Frontal cortex (tissue), 4 donors: ENCODE data around the gene STARD8. TPM values are rescaled to one million over a fixed set of nuclear protein-coding genes. Genes with fewer than 3 reads are reported as not detected.
"Not testable (repeated sequence)": the region's sequence is repeated elsewhere in the genome, so short reads cannot be mapped to it uniquely, and the experiment has no call there.

ENCODE experiments used
- DNase-seq, 2 donors: peaks; one replicate each; pipeline ENCODE4 v3.0.0; 2012; ENCODE audit warnings: low spot score in 2 of 2
- FAIRE-seq: peaks from 2 replicates; lab custom pipeline; 2012; peaks lifted over from hg19 to GRCh38; lab: Jason Lieb, UNC
- total RNA-seq: library from RNA; depleted of rRNA; stranded (reverse); fragments of >200 nt; gene quantifications from one replicate; pipeline ENCODE4 v1.2.3, GENCODE V29; 2014
- donor health status: control.
- donor health status: control.
- donor health status: control.

STARD8 gene
- total RNA-seq, 1 donor from 2014 or later = 1.6 TPM

GRCh38 chrX:68727696-68728095 lies 80.2 kb downstream of the STARD8 start:
- FAIRE-seq (no peak), DNase-seq (no peak)

- DNase-seq (no peak), FAIRE-seq (no peak)
Measured at GRCh38 chrX:68728186-68728585, 80.7 kb downstream of the STARD8 start.

DNA sequence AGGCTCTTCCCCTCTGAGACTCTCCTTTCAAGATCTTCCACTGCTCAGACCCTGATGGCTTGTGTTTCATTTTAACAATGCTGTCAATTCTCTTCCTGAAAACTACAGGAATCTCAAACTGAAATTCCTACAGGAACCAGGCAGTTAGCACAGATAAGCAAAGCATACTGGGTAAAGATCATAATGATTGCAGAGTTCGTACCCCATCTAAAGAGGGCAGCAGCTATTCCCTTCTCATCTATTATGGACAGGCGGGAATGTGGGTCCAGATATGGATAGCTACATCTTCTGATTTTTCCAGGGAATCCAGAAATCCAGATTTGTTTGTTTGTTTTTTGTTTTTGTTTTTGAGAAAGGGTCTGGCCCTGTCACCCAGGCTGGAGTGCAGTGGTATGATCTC lies 83.8 kb downstream of the STARD8 start:
- no peak for FAIRE-seq

DNA sequence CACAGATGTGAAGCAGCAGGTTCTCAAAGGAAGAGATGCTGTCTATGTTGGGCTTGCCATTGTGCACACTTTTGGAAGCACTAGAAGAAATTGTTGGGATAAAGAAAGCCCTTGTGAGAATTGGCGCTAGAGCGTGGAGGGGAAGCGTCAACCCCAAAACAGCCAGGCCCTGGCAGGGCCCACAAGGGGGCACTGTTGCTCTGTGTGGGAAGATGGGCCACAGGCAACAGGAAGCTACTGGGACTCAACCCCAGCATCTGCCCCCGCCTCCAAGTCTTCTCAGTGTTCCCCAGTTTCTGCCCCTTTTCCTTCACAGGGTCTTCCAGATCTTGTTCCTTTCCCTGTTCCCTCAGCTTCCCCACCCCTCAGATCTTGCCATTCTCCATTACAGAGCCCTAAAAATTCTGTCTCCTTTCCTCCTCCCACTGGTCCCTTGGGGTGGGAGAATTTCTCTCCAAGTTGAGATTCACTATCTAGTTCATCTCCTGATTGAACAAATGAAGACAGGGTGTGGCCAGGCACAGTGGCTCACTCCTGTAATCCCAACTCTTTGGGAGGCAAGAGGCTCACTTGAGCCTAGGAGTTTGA lies 85.5 kb downstream of the STARD8 start:
- DNase-seq = no peak
- no peak for FAIRE-seq

More for the DNA sequence above, 83.8 kb downstream of the STARD8 start:
- DNase-seq = no peak

GRCh38 chrX:68735266-68735665 lies 87.8 kb downstream of the STARD8 start:
- FAIRE-seq = no peak
- DNase-seq = no peak

DNA sequence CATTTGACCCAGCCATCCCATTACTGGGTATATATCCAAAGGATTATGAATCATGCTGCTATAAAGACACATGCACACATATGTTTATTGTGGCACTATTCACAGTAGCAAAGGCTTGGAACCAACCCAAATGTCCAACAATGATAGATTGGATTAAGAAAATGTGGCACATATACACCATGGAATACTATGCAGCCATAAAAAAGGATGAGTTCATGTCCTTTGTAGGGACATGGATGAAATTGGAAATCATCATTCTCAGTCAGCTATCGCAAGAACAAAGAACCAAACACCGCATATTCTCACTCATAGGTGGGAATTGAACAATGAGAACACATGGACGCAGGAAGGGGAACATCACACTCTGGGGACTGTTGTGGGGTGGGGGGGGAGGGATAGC lies 94.4 kb downstream of the STARD8 start:
- not testable (repeated sequence) for DNase-seq, FAIRE-seq

DNA sequence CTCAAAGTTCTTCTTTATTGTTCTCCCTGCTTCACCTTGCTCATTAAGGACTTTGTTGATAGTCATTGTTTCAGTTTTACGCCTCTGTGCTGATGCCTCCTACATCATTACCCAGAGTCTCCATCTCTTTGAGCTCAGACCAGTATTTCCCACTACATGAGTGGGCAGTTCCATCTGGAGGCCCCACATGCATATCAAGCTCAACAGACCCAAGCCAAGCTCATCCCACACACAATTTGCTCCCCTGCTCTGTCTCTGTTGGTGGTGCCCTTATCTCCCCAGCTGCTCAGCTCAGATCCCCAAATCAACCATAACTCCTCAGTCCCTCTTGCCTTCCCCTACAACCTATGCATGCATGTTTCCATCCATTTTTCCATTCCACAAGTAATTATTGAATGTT lies 96.3 kb downstream of the STARD8 start:
- FAIRE-seq (no peak), DNase-seq (no peak)

- no peak for FAIRE-seq
Measured at GRCh38 chrX:68746988-68747387, 99.5 kb downstream of the STARD8 start.

GRCh38 chrX:68748030-68748429 lies 100.6 kb downstream of the STARD8 start:
- DNase-seq = no peak
- no peak for FAIRE-seq

More at GRCh38 chrX:68746988-68747387, 99.5 kb downstream of the STARD8 start:
- DNase-seq = no peak

DNA sequence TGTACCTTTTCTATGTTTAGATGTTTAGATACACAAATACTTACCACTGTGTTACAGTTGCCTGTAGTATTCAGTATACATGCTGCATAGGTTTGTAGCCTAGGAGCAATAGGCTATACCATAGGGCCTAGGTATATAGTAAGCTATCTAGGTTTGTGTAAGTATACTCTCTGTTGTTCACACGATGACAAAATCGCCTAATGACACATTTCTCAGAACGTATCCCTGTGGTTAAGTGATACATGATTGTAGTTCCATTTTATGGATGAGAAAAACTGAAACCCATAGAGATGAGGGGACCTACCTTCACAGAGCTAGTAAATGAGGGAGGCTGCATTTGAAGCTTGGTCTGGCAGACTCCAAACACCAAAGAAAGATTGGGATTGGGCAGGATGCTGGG lies 102.0 kb downstream of the STARD8 start:
- FAIRE-seq = no peak

DNA sequence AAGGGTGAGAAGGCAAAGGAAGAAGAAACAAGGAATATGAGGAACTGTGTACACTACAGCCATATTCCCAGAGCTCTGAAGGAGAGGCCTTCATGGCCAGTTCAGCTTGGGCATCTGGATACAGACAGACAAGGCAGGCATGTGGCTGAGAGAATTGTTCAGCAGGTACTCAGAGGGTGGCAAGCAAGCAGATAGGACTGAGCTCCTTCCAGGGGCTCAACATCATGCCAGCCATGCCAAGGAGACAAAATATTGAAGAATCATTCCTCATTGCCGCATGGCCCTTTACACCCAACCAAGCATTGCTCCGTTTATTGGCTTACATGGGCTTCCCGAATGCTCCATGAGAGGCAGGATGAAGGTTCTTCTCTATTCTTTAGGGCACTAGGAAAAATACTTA lies 102.8 kb downstream of the STARD8 start:
- no peak for FAIRE-seq
- no peak for DNase-seq

More for the DNA sequence above, 102.0 kb downstream of the STARD8 start:
- no peak for DNase-seq

- no peak for DNase-seq
- FAIRE-seq = no peak
Measured at GRCh38 chrX:68751372-68751771, 103.9 kb downstream of the STARD8 start.

- FAIRE-seq (no peak), DNase-seq (no peak)
Measured at GRCh38 chrX:68753218-68753617, 105.8 kb downstream of the STARD8 start.

DNA sequence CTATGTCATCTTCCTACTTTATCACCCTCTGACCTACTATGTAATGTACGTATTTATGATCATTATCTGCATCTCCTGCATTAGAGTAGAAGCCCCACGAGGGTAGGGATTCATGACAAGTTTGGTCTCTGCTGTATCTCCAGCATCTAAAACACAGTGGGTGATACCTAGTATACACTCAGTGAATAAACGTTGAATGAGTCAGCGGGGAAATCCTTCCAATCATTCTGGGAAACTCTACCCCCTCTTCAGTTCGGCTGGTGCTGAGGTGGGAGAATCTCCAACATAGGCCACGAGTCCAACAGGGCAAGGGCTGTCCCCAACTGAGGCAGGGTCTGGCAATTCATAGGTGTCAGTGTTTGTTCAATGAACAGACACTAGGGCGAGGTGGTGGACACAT lies 106.9 kb downstream of the STARD8 start:
- DNase-seq = no peak
- FAIRE-seq = no peak

GRCh38 chrX:68755616-68756125 lies 108.2 kb downstream of the STARD8 start:
- DNase-seq = no peak
- FAIRE-seq = no peak

DNA sequence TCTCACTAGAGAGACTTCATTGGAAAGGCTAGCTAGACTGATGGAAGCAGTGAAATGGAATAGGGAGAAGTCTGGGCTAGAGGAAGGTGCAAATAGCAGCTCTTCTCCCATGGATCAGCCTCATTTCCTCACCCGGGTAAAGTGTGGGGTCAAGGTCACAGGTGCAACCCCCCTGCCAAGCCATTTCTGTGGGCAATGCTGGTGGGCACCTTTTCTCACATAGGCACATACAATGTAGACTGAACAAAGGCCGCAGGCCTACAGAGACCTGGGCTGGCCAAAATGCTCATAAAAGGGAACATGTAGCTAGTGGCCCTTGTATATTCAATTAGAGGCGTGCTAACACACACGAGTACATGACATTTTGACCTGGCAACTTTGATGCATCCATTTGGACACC lies 109.9 kb downstream of the STARD8 start:
- DNase-seq (no peak), FAIRE-seq (no peak)

- FAIRE-seq = no peak
- no peak for DNase-seq
Measured at GRCh38 chrX:68757731-68758130, 110.3 kb downstream of the STARD8 start.

- FAIRE-seq = no peak
- DNase-seq = no peak
Measured at GRCh38 chrX:68758671-68759070, 111.2 kb downstream of the STARD8 start.

DNA sequence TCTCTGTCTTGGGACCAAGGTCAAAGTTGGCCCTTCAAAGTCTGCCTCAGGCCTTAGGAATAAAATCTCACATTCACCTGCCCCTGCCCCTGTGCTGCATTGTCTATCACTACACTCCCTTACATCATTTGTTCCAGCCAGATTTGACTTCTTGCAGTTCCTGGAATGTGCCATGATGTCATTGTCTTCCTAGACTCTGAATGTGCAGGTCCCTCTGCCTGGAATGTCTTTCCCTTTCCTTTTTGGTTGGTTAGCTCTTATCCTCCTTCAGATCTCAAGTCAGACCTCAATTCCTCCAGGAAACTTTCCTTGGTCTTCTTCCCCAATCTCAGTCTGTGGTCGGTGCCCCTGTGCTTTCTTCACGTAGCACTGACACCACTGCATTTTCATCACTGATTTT lies 113.6 kb downstream of the STARD8 start:
- FAIRE-seq = no peak
- DNase-seq = no peak

GRCh38 chrX:68762766-68763165 lies 115.3 kb downstream of the STARD8 start:
- DNase-seq (no peak), FAIRE-seq (no peak)

DNA sequence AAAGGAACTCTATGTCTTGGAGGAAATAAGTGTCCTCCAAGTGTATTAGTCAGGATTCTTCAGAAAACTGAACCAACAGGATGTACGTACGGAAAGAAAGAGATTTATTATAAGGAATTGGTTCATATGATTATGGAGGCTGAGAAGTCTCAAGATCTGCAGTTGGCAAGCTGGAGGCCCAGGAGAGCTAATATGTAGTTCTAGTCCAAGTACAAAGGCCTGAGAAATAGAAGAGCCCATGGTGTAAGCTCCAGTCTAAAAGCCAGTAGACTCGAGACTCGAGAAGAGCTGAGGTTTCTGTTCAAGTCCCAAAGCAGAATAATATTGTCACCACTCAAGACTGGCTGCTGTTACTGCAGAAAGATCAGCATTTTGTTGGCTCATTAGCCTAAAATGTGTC lies 116.0 kb downstream of the STARD8 start:
- no peak for FAIRE-seq
- DNase-seq = no peak
